Measurements from ENCODE around the gene PWWP2B.
A peak's percentile ranks its signal among the peaks of the same experiment; 100 is the strongest.

The PWWP2B gene

DNA sequence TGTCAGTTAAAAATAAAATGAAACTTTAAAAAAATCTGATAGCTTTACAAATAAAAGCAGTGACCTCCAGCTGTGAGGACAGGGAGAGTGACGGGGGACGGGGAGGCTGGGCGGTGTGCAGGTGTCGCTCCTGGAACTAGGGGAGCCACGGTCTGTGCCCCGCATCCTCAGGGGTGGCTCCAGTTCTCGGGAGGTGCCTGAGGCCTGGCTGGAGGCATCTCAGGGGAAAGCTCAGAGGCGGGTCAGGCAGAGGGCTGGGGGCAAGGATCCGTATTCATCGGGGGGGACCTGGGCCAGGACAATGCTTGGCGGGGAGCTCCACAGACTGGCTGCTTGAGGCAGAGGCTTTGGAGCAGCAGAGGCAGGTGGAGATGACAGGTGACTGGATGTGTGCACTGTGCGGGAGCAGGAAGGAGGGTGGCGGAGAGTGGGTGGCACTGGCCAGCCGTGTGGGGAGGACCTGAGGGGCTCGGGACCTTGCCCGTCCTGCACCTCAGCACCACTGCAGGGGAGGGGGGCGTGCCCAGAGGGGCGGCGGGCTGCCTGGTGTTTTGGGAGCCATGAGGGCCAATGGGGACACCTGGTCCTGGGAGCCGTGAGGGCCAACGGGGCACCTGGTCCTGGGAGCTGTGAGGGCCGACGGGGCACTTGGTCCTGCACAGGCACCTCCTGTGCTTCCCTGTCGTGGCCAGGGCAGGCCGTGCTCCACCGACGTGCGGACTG is 13.2 kb downstream of the PWWP2B start:
- intact Hi-C loops (cut with DNase I) = no loop called here
- peak in 4 of 42 donors; percentile 42 to 69 (median 58) for DNase-seq

DNA sequence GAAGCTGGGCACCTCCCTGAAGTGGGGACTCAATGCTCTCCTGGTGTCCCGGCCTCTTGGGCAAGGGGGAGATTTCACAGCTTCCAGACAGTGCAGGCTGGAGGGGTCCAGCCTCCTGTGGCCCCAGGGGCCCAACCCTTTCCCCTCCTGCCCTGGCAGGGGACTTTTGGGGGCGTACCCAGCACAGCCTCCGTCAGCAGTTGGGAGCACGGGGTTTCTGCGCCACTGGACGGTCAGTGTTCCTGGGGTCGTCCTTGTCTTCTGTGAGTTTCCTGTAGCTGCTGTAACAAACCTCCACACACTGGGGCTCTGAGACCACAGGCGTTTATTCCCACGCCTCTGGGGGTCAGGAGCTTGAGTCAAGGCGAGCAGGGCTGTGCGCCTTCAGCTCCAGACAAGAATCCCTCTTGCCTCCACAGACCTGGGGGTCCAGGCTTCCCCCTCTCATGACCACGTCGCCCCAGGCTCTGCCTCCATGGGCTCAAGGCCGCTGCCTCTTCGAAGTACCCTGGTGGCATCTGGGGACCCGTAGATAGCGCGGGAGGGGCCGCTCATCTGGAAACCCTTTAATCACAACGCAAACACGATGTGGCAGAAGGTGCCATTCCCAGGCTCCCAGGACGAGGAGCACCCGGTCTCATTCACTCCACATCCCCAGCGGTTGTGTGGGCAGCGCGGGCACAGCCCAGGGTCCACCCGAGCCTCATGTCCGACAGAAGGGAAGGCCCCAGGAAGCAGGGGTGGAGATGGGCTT is 14.0 kb downstream of the PWWP2B start:
- intact Hi-C loops (cut with DNase I) = no loop called here
- peak in 1 of 42 donors; percentile 1 for DNase-seq

GRCh38 chr10:132411561-132412253 is 14.7 kb downstream of the PWWP2B start:
- DNase-seq = peak in 11 of 42 donors; percentile 39 to 76 (median 62)
- intact Hi-C loops (cut with DNase I) = no loop called here

GRCh38 chr10:132412316-132413192 is 15.6 kb downstream of the PWWP2B start:
- DNase-seq = peak in 1 of 42 donors; percentile 63
- intact Hi-C loops (cut with DNase I) = no loop called here

DNA sequence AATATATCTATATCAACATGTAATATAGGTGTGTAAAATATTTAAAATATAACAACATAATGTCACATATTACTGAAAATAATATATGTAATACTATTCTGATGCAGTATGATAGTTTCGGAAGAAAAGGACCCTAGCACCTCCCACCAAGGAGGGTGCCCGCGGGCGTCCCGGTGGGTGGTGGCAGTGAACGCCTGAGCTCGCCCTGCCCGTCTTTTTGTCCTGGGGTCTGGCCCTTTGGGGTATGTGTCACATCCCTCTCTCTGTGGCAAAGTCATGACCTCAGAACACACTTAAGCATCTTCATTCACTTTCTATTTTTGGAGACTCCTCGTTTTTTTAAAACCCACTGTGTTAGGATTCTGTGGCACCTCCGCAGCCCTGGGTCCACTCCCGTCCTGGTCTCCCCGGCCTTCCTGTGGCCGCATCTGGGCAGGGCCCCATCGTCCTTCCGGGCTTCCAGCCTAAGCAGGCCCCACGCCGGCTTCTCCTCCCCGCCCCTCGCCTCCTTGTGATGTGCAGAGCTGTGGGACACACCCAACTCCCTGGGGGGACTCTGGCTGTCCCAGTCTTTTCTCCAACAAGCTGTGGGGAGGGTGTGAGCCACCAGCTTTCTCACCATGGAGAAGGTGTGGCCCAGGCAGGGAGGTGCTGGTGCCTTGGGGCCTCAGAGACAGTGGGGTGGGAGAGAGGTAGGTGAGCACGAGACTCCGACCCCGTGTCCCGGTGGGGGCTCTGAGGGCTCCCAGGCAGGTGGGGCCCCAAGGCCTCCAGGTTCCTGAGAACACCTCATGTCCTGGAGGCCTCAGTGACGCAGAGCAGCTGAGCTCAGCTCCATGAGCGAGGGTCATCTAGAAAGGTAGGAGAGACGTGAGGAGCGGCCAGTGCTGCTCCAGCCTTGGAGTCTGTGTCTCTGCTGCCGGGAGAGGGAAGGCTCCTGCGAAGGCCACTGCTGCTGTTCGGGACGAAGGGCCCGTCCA is 16.5 kb downstream of the PWWP2B start:
- peak in 2 of 42 donors; percentile 54 to 66 for DNase-seq
- intact Hi-C loops (cut with DNase I) = no loop called here

DNA sequence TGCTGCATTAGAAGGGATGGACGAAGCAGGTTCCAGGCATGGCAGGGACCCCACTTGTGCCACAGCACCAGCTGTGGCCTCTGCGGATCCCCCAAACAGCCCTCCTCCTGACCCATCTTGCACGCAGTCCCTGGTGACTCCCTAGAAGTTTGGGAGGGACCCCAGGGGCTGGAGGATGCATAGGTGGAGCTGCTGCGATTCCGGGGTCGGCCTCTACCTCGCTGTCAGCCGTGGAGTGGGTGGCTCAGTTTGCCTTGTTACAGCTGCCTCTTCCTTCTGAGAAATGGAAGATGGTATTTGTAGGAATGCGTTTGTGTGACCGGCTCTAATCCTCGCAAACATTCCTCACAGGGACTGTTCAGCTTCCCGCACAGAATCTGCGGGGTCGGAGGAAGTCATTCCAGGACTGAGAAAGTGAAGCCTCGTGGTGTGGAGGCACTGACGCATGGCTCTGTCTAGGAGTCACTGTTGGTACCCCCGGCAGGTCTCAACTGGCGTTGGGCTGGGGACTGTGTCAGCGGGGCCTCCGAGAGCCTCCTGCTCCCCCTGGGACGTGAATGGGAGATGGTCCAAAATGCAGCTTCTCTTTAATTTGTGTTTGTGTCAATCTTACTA is 17.5 kb downstream of the PWWP2B start:
- peak in 2 of 42 donors; percentile 50 to 51 for DNase-seq
- intact Hi-C loops (cut with DNase I) = no loop called here

DNA sequence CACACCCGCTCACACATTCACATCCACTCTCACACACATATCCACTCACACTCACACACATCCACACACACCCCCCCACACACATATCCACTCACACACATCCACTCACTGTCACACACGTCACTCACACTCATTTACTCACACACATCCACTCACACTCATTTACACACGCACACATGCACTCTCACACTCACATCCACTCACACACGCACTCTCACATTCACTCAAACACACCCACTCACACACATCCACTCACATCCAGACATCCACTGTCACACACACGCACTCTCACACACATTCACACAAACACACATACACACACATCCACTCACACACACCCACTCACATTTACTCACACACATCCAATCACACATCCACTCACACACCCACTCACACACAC is 18.3 kb downstream of the PWWP2B start:
- intact Hi-C loops (cut with DNase I) = no loop called here
- DNase-seq = no peak

DNA sequence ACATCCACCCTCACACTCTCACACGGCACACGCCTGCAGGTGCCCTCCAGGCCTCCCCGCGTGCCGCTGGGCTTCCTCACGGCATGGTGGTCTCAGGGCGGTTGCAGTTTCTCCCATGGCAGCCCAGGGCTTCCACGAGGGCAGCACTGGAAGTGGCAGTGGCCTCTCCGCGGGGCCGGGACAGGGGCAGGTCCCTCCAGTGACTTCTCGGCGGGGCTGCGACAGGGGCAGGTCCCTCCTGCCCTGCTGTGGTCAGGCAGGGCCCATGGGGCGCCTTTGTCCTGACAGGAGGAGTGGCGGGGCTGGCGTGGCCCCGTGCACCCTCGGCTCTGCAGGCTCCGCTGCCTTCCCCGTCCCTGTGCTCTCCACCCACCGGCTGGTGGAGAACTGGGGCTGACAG is 19.0 kb downstream of the PWWP2B start:
- DNase-seq = no peak

GRCh38 chr10:132416566-132417256 is 19.7 kb downstream of the PWWP2B start:
- peak in 1 of 42 donors; percentile 1 for DNase-seq
- intact Hi-C loops (cut with DNase I) = no loop called here

More for the DNA sequence above, 19.0 kb downstream of the PWWP2B start:
- intact Hi-C loops (cut with DNase I) = no loop called here

DNA sequence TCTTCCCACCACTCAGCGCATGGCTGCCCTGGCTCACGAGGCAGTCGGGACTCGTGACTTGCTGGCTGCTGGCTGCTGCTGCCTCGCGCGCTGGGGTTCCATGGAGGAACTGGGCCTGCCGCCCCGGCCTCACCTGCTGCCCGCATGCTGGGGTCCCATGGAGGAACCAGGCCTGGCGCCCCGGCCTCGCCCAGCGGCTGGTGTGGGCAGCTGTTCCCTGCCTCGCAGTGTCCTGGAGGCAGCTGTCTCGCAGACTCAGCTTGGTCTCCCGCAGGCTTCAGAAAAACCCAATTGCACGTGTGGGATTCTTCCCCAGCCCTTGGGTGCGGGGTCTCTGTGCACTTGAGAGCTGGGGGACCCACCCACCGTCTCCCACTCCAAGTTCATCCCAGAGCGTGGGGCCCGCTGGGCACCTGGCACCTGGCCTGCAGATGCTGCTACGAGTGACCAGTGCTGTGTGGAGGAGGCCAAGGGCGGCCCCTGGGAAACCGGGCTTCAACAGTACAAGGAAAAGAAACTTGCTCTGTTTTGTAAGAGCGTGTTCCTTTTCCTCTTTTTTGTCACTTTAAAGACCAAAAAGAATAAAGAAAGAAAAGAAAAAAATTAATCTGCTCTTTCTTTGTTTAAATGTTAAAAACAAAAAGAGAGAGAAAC is 20.4 kb downstream of the PWWP2B start:
- intact Hi-C loops (cut with DNase I) = no loop called here
- DNase-seq = peak in 10 of 42 donors; percentile 41 to 72 (median 58)

DNA sequence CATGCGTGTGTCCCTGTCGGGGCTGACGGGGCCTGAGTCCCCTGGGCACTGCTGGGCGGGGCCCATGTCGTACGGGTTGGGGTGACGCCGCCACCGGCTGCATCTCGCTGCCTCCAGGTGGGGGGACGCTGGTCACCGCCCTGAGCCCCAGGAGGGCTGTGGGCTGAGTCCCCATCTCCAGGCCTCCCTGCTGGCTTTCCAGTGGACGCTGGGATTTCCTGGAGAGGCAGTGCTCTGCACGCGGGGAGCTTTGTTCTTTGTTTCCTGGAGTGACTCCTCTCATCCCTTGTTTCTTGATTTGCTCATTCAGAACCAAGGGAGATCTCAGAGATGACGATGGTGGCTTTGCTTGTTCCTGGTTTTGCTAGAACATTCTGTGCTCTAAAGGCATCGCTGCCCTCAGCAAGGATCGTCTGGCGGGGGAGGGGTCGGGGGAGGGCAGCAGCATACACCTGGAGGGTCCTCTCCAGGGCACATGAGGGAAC is 21.0 kb downstream of the PWWP2B start:
- intact Hi-C loops (cut with DNase I) = no loop called here
- peak in 2 of 42 donors; percentile 4 to 6 for DNase-seq

- intact Hi-C loops (cut with DNase I) = no loop called here
- peak in 2 of 42 donors; percentile 3 to 20 for DNase-seq
Observed at GRCh38 chr10:132418527-132419416, 21.8 kb downstream of the PWWP2B start.

- DNase-seq = peak in 1 of 42 donors; percentile 2
Observed at GRCh38 chr10:132419538-132420468, 22.8 kb downstream of the PWWP2B start.

DNA sequence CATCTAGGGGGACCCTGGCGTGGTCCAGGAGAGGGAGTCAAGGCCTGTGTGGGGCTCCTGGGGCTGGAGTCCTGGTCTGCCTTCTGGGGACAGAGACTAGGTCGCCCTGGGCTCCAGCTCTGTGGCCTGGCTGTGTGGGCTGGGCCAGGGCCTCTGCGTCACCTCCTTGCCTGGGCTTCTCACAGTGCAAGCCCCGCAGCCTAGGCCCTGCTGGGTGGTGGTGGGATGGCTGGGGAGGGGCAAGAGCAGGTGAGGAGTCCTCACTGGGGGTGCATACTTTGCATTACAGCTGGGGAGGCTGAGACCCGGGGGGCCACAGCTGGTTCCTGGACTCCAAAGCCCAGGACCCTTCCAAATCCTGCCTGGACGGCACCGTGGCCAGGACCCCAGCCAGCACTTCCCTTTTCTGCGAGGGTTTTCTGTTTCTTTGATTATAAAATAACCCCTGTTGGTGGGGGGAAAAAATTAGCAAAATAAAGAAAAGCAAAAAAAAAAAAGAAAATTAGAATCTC is 23.5 kb downstream of the PWWP2B start:
- DNase-seq = no peak

More at GRCh38 chr10:132419538-132420468, 22.8 kb downstream of the PWWP2B start:
- intact Hi-C loops (cut with DNase I) = no loop called here

More for the DNA sequence above, 23.5 kb downstream of the PWWP2B start:
- intact Hi-C loops (cut with DNase I) = no loop called here
